Islet precursor cell (in vitro differentiated cells): Measurements from ENCODE around the gene S100B.
A peak's percentile ranks its signal among the peaks of the same experiment; 100 is the strongest.
"Not testable (repeated sequence)": the region's sequence is repeated elsewhere in the genome, so short reads cannot be mapped to it uniquely, and the experiment has no call there.

Experiments used
- DNase-seq: peaks from one replicate; pipeline ENCODE4 v3.0.0-alpha.2; 2018

S100B gene

DNA sequence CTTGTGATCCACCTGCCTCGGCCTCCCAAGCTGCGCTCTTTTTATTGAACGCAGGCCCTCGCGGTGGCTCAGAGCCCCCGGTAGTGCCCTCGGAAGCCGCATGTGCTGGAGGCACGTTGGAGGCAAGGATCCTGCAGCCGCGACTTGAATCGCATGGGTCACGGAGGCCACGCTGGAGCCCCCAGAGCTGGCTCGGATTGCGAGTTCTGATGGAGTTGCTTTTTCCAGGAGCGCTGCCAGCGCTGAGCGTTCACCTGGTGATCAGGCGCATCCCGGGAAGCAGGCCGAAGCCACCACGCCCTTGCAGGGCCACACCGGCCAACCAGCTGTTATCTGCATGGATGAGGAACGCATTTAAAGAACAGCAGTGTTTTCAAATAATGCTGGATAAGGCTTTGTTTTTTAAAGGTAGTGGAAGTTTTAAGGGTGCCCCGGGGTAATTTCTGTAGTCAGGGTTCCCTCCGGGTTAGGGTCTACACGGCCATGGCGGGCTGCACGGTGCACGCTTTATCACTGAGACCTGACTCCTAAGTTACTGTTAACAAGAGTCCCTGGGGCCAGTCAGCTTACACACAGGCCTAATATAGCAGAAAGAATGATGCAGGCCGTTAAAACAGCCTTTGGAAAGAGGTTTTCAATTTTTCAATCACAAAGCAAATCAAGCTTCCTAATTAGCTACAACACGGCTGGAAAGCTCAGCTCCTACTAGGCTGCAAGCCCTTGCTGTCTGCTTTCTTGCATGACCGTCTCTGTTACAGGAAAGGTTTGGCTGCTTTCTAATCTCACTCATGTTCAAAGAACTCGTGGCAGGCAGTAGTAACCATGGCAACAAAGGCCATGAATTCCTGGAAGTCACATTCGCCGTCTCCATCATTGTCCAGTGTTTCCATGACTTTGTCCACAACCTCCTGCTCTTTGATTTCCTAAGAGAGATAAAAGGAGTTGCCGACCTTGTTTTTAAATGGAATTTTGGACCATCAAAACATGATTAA is 6.0 kb downstream of the S100B start:
- DNase-seq = peak; percentile 80

DNA sequence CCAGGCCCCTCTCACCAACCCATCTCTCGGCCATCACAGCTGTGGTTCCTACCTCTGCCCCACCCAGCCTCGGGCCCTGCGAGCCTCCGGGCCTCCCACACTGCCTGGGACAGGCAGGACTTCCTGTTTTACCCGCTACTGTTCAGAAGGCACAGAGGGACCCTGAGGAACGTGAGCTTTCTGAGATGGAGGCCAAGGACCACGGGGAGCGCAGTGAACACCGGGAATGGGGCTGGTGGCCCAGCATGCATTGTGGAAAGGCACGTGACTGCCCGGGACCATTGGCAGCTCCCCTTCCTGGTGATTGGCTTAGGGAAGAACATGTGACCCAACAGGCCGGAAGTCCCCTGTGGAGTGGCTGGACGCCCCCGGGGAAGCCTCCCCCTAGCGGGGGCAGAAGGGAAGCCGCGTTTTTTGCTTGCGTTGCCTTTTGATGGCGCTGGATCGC is 7.0 kb downstream of the S100B start:
- DNase-seq = peak; percentile 24

DNA sequence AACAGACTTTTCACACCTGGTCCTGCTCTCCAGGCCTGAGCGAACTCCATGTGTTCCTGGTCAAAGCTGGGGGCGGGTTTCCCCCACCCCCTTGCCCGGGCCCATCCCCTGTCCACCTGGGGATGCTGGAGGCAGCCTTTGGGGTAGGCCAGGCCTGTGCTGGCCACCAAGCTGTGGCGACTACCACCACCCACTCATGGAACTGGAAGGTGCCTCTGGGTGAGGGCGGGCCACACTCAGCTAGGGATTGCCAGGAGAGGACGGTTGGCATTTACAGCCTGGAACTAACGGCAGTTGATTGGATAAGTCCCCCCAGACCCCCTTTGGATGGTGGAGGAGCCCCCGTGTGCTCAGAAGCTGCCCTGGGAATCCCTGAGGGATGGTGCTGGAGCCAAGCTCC is 7.9 kb downstream of the S100B start:
- peak; percentile 43 for DNase-seq

DNA sequence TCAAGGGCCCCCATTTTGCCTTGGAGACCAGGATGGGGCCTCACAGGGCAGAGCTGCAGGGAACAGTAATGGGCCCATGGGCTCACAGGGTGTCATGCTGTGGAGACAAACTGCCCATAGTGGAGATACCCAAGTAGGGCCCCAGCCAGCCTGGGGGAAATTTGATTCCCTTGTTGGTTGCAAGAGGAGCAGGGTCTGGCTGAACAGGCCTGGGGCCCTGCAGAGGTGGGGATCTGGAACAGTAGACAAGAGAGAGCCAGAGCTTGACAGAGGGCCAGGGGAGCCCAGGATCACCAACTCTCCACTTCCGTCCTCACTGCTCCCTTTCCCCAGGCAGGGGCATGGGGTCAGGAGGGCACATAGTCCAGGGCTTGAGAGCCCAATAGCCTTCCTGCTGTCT is 8.7 kb downstream of the S100B start:
- DNase-seq = peak; percentile 51

DNA sequence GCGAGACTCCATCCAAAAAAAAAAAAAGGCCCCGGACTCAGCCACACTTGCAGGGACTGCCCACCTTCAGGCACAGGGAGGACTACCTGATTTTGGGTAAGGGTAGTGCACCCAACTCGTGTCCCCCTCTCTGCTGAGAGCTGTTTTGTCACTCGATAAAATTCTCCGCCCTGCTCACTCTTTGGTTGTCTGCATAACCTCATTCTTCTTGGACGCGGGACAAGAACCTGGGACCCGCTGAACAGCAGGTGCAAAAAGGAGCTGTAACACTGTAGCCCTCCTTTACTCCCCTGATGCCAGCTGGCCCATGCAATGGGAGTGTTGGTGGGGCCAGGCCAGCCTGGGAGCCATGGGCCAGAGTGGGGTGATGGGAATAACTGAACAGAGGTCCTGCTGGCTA is 10.6 kb downstream of the S100B start:
- DNase-seq = no peak

DNA sequence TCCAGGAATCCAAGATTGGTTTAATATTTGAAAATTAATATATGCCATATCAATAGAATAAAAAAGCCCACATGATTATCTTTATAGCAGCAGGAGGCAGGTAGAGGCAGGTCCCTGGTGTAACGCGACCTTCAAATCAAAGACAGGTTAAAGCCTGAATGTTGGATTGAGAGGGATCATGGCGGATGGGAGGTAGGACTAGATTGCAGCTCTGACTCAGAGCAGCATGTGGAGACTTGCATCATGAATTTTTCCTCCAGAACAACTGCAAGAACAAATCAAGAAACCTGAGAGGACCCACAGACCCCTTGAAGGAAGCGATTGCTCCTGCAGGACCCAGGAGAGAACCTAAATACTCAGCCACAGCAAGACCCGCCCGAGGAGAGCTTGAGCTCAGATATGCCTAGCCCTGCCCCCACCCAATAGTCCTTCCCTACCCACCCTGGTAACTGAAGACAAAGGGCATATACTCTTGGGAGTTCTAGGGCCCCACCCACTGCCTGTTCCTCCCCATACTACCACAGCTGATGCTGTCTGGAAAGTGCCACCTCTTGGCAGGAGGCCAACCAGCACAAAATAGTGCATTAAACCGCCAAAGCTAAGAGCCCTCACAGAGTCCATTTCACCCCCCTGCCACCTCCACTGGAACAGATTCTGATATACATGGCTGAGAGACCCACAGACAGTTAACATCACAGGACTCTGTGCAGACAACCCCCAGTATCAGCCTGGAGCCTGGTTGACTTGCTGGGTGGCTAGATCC is 19.5 kb downstream of the S100B start:
- DNase-seq = no peak

DNA sequence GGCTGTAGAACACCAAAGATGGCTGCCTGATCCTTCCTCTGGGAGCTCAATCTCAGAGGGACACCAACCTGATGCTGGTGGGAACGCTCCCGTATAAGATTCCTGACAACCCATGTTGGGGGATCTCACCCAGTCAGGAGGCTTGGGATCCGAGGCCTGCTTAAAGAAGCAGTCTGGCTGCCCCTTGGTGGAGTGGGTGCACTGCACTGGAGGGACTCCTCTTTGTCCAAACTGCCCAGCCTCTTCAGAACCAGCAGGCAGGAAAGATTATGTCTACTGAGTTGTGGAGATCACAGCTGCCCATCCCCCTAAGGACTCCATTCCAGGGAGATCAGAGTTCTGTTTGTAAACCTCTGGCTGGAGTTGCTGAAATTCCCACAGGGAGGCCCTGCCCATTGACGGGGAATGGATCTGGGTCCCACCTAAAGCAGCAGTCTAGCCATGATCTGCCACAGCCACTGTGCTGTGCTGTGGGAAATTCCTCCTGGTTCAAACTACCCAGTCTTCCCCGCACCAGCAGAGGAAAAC is 23.0 kb downstream of the S100B start:
- DNase-seq = no peak

DNA sequence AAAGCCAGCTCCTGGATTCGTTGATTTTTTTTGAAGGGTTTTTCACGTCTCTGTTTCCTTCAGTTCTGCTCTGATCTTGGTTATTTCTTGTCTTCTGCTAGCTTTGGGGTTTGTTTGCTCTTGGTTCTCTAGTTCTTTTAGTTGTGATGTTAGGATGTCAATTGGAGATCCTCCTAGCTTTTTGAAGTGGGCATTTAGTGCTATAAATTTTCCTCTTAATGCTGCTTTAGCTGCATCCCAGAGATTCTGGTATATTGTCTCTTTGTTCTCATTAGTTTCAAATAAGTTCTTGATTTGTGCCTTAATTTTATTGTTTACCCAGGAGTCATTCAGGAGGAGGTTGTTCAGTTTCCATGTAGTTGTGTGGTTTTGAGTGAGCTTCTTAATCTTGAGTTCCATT is 25.5 kb downstream of the S100B start:
- not testable (repeated sequence) for DNase-seq

DNA sequence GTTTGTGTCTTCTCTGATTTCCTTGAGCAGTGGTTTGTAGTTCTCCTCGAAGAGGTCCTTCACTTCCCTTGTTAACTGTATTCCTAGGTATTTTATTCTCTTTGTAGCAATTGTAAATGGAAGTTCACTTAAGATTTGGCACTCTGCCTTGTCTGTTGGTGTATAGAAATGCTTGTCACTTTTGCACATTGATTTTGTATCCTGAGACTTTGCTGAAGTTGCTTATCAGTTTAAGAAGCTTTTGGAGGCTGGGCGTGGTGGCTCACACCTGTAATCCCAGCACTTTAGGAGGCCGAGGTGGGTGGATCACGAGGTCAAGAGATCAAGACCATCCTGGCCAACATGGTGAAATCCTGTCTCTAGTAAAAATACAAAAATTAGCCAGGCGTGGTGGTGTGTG is 27.1 kb downstream of the S100B start:
- not testable (repeated sequence) for DNase-seq

DNA sequence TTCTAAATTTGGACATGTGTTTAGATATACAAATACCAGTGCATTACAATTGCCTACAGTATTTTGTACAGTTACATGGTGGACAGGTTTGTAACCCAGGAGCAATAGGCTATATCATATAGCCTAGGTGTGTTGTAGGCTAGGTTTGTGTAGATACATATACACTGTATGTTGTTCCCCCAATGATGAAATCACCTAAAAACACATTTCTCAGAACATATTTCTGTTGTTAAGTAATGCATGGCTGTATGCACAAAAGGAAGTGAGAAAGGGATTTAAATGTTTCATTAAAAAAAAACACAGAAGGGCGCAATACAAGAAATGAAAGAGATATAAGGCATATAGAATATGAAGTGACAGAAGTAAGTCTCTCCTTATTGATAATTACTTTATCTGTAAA is 32.0 kb downstream of the S100B start:
- no peak for DNase-seq

DNA sequence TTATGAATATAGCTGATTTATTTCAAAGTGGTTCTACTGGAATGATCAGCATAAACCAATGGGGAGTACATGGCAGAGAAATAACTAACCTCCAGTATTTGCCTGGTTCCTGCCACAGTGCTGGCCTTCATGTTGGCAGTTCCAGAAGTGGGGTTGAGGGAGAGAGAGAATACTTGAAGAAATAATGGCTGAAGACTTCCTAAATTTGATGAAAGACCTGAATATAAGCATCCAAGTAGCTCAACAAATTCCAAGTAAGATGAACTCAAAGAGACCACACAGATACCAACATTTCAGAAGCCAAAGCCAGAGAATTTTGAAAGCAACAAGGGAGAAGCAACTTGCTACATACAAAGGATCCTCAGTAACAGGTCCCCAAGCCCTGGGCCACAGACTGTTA is 34.3 kb downstream of the S100B start:
- DNase-seq = no peak

DNA sequence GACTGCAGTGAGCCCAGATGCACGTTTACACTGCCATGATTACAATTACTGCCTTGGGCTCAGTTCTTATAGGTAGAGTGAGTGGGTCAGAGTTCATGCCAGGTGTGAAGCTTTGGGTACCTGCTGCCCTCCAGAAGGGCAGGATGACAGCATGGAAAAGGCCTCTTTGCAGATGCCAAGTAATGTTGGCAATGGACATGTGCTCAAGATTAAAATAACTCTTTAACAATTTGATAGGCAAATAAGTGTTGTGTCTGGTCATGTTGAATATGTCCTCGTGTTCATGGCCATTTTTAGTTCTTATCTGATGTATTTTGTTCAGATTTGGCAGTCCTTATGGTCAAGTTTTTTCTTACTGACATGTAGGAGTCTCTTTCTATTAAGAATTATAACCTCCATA is 34.8 kb downstream of the S100B start:
- no peak for DNase-seq

DNA sequence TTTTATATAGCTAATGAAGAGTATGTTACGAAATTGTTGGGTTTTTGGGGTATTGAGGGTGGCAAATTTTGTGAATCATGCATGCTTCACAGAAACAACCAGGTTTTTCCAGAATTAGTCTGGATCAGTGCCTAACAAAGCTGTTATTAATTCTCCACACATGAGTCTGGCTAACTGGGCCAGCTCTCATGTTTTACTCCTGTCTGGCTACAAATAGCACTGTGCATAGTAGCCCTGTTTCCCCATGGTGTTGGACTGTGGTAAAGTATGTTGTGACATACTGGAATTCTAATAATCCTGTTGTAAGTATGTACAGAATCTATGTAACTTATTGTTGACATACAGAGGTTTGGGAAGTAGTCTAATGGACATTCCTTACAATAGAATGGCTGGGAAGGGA is 35.8 kb downstream of the S100B start:
- DNase-seq = no peak

DNA sequence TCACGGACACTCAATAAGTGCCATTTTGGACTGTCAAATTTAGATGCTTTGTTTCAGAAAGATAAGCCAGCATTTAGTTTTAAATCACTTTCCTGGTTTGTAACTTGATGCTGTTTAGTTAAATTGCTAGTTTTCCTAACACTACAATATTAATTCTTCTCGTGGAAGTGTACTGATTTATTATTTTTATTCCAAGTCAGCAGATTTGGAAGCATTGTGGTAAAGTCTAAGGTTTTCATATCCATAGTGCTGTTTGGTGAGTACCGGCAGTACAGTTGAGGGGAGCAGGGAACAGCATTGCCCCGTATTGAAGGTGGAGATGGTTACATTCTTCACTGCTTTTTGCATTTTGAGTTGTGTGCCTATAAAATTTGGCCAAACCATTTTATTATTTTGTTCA is 36.3 kb downstream of the S100B start:
- no peak for DNase-seq

DNA sequence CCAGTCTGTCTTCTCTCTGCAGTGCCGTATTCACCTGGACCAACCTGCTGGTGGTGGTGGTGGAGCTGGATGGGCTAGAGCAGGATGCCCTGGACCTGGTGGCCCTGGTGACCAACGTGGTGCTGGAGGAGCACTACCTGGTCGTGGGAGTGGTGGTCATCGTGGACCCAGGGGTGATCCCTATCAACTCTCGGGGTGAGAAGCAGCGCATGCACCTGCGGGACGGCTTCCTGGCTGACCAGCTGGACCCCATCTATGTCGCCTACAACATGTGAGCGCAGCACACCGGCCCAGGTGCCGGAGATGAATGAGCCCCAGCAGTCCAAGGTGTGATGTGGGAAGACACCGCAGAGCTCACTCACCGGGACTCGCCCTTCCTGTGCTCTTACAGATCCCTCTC is 37.5 kb downstream of the S100B start:
- DNase-seq = no peak

DNA sequence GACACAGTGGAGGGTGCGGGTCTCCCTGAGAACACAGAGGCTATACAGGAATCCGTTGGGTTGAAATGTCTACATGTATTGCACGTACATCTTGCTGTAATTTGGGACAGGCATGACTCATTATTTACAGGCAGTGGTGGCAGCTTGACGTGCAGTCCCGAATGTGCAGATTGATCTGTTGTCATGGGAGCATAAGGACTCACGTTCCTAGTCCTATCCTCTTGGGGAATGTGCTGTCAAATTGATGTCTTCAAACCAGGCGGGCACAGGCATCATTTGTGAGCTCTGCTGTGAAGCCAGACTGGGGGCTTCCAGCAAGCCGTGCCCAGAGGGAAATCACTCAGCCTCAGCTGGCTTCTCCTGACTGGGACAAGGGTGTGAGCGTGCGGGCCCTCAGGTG is 40.5 kb downstream of the S100B start:
- no peak for DNase-seq

DNA sequence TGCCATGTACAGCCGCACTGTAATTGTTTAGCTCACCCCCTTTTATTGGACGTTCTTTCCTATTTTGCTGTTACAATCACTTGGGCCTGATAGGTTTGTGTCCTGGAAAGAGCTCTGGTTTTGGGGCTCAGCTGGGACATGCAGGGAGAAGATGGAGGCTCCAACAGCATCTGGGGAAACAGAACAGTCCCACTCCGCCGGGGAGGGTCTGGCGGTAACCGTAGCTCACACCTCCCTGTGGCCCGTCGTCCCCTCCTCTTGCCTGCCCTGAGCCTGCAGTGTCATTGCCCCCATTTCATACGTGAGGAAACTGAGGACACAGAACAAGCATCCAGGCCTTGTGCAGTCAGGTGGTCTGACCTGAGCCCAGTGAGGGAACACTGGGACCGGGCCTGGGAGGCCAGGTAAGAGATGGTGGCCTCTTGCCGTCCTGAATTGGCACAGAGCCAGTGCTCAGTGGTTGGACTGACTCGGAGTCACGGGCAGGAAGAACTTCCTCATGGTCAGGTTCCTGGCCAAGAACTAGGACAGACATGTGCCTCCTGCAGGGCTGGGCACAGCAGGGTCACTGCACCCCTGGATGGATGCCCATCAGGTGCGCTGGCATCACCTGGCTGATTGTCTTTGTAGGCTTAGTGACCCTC is 41.8 kb downstream of the S100B start:
- no peak for DNase-seq

DNA sequence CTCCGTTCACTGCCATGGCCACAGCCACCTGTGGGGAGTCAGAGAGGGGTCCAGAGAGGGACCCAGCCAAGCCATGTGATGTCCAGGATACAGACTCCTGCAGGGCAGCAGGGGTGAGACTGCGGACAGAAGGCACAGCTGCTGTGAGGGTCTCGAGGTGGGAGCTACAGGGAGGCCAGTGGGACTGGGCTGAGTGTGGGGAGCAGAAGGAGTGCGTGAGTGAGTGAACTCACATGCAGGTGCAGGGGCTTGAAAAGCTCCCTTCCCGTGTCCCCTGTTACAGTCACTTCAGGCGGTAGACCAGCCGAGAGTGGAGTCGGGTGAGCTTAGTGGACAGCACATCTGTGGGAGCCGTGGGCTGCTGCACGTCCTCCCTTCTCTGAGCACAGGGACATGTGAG is 42.4 kb downstream of the S100B start:
- no peak for DNase-seq

DNA sequence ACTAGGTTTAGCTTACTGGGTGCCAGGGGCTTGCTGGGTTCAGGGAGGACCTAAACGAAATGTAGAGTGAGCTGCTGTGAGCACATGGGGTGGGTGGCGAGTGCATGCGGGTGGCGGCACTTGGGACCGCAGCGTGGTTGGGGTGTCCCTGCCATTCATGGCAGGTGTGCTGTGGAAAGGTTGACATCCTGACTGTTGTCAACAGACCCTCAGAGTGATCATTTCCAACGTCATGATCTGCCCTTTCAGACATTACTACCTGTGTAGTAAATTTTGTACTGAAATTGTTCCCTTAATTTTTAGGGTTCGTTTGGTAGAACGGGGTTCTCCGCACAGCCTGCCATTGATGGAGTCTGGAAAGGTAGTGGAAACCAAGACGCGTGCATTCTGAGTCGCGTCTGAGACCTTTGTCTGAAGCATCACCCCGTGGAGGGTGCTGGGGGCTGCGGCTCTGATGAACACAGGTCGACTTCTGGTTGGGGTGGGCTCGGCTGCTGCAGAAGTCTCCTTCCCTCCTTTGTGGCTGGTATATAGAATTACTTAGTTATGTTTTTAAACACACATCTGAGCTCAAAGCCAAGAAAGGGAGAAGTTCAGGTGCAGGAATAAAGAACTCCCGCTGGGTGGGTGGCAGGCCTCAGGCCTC is 43.3 kb downstream of the S100B start:
- no peak for DNase-seq

DNA sequence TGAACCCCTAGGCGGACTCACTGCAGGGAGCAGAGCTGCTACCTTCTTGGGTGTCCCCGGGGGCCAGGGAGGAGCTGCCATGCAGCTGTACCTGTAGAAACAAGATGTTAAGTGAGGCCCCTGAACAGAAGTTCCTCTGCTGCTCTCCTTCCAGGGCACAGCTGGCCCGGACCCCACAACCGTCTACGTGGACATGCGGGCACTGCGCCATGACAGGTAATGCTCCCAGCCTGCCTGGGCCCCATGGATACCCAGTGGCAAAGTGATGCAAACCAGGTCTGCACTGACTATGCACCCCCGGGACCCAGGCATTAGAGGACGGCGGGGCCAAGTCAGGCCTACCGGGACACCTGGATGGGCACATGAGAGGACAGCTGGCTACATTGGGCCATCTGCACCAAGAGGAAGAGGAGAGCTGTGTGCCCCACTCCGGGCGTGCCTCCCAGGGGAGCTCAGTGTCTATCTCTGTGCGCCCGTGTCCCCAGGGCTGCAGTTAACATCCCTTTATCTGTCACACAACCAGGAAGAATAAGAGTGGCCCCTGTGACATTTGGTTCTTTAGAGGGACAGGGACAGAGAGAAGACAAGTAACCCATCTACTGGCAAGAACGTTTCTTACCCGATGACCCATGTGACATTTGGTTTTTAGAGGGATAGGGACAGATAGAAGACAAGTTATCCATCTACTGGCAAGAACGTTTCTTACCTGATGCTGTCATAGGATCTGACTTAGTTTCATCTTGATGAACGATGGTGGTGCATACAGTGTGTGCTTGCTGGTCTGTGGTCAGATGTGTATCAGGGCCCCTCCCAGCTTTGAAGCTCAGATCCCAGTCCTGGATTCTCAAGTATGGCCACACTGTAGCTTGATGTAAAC is 44.1 kb downstream of the S100B start:
- peak; percentile 43 for DNase-seq

DNA sequence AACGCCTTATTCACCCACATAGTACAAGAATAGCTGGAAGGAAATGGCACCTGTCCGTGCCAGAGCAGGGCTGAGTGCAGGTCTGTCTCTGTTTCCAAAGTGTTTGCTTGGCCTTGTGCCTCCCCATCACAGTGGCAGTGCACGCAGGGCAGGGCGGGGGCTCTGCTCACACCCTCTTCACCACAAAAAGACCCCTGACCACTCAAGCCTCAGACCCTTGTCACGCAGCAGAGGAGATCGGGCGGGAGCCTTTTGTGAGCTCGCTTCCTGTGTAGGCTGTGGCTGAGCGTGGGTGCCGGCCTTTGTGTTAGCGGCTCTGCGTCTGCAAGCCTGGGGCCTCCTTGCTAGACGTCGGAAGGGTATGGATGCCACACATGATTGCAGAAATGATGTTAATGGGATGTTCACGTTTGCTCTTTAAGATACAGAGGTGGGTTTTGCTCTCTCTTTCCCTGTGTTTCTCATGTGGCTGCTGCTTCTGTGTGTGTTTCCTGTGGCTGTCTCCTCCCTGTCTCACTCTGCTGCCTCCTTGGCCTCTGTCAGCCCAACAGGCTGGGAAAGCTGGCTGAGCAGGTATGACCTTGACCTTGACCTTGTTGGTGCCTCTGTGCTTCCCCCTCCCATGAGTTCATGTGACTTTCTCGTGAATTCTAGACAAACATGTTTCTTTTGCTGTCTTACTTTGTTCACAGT is 45.4 kb downstream of the S100B start:
- peak; percentile 48 for DNase-seq
